Upper lobe of right lung (tissue), 1 donor: ENCODE data around the gene RASD1. TPM values are rescaled to one million over a fixed set of nuclear protein-coding genes. Genes with fewer than 3 reads are reported as not detected.

Experiments
- ATAC-seq: fragments of 200-7000 bp; cut with Tn5 transposase; one replicate; pipeline ENCODE4 v1.9.1; 2020; ENCODE audit warnings: mild to moderate bottlenecking, moderate library complexity
- DNase-seq: peaks from one replicate; pipeline ENCODE4 v3.0.0-alpha.2; 2020
- H3K27ac ChIP-seq: fragments of 200-600 bp; one replicate; pipeline ENCODE4 v1.8.0; 2022
- H3K27me3 ChIP-seq: fragments of 200-600 bp; one replicate; pipeline ENCODE4 v1.8.0; 2022; ENCODE audit warnings: mild to moderate bottlenecking
- H3K36me3 ChIP-seq: fragments of 200-600 bp; one replicate; pipeline ENCODE4 v1.8.0; 2022
- H3K4me1 ChIP-seq: fragments of 200-600 bp; one replicate; pipeline ENCODE4 v1.8.0; 2022
- H3K4me3 ChIP-seq: fragments of 200-600 bp; one replicate; pipeline ENCODE4 v1.8.0; 2022; ENCODE audit warnings: mild to moderate bottlenecking
- H3K9me3 ChIP-seq: fragments of 200-600 bp; one replicate; pipeline ENCODE4 v1.8.0; 2022
- intact Hi-C: fragments of 100-400 bp; cut with DNase I; formaldehyde crosslinking; loops from one replicate; pipeline ENCODE4 v1.11.0; 2022
- total RNA-seq: library from RNA; stranded (reverse); fragmentation: NEBNext Ultra II Directional; extraction: Animal tissue kit (Norgen Biotek cat#: 25700); gene quantifications from one replicate; pipeline ENCODE4 v1.2.1, GENCODE V29; 2021
- TF ChIP-seq, protein P1 (sequence below): fragments of 200-600 bp; IDR thresholded peaks from one replicate; pipeline ENCODE4 v1.8.0; 2022; ENCODE audit warnings: antibody characterized with exemption
- donor health status: DM: no; HTN: yes; CAD: no; lungs with severe emphysema.

Gene RASD1
- total RNA-seq, 1 donor from 2014 or later: 39.2 TPM

- ATAC-seq (no peak), DNase-seq (peak; percentile 48)
- TF ChIP-seq, protein P1, sequence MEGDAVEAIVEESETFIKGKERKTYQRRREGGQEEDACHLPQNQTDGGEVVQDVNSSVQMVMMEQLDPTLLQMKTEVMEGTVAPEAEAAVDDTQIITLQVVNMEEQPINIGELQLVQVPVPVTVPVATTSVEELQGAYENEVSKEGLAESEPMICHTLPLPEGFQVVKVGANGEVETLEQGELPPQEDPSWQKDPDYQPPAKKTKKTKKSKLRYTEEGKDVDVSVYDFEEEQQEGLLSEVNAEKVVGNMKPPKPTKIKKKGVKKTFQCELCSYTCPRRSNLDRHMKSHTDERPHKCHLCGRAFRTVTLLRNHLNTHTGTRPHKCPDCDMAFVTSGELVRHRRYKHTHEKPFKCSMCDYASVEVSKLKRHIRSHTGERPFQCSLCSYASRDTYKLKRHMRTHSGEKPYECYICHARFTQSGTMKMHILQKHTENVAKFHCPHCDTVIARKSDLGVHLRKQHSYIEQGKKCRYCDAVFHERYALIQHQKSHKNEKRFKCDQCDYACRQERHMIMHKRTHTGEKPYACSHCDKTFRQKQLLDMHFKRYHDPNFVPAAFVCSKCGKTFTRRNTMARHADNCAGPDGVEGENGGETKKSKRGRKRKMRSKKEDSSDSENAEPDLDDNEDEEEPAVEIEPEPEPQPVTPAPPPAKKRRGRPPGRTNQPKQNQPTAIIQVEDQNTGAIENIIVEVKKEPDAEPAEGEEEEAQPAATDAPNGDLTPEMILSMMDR: no peak
- no peaks in the 10 kb centered on the region for H3K27me3 ChIP-seq
- H3K36me3 ChIP-seq: no peaks in the 10 kb centered on the region
- peaks cover 4% of the 10 kb centered on the region for H3K4me1 ChIP-seq
- no peak overlapping the region for H3K27ac ChIP-seq
- H3K4me3 ChIP-seq: no peak overlapping the region
- H3K9me3 ChIP-seq: no peaks in the 10 kb centered on the region
- intact Hi-C loops: no loop called here
Measured at GRCh38 chr17:17503566-17504130, 7.5 kb upstream of the RASD1 start.

DNA sequence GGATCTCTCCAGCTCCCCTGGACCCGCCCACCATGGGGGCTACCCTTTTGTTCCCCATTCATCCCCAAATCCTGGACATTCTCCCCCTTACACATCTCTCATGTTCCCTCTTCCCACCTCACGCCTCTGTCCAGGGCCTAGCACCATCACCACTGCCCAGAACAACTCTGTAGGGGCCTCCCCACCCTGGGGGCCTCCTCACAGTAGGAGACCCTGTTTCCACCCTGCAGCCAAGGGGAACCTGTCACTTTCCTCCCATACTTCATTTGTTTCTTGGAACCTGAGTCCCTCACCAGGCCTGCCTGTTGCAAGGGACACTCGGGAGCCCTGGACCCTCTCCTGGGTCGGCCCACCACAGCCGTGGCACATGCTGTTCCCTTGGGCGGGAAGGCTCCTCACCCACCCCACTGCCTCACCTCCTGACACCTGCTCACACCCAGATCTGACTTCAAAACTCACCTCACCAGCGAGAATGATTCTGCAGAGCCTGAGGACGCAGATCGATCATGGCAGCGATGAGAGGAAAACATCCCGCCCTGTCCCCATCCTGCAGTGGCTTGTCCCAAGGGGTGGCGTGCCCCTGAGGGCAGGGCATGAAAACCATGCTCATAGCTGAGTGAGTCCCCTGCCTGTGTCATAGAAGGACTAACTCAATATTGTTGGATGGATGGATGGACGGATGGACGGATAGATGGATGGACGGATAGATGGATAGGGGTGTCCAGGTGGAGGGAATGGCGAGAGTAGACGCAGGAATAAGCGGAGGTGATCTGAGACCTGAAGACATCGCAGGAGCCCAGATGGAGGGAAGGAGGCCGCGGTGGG is 6.8 kb upstream of the RASD1 start:
- intact Hi-C loops: no loop called here
- Histone ChIP-seq H3K36me3 (no peaks in the 10 kb centered on the region), H3K4me1 (peaks cover 4% of the 10 kb centered on the region), H3K4me3 (no peak overlapping the region), H3K27ac (no peak overlapping the region), H3K27me3 (no peaks in the 10 kb centered on the region), H3K9me3 (no peaks in the 10 kb centered on the region)
- no peak for ATAC-seq
- peak; percentile 50 for DNase-seq
- TF ChIP-seq, protein P1: no peak

GRCh38 chr17:17500999-17501605 is 4.9 kb upstream of the RASD1 start:
- DNase-seq: peak; percentile 47
- intact Hi-C loops: no loop called here

GRCh38 chr17:17499402-17500145 is 3.4 kb upstream of the RASD1 start:
- TF ChIP-seq, protein P1: no peak
- intact Hi-C loops: no loop called here
- H3K27ac ChIP-seq: no peak overlapping the region
- no peak overlapping the region for H3K4me3 ChIP-seq
- ATAC-seq: no peak
- no peaks in the 10 kb centered on the region for H3K9me3 ChIP-seq
- H3K36me3 ChIP-seq: no peaks in the 10 kb centered on the region
- DNase-seq: peak; percentile 57
- H3K4me1 ChIP-seq: peaks cover 16% of the 10 kb centered on the region
- H3K27me3 ChIP-seq: no peaks in the 10 kb centered on the region

More at GRCh38 chr17:17500999-17501605, 4.9 kb upstream of the RASD1 start:
- Histone ChIP-seq H3K27me3 (no peaks in the 10 kb centered on the region), H3K9me3 (no peaks in the 10 kb centered on the region), H3K4me1 (peaks cover 4% of the 10 kb centered on the region), H3K36me3 (no peaks in the 10 kb centered on the region), H3K4me3 (no peak overlapping the region), H3K27ac (no peak overlapping the region)
- TF ChIP-seq, protein P1: no peak
- ATAC-seq: no peak

DNA sequence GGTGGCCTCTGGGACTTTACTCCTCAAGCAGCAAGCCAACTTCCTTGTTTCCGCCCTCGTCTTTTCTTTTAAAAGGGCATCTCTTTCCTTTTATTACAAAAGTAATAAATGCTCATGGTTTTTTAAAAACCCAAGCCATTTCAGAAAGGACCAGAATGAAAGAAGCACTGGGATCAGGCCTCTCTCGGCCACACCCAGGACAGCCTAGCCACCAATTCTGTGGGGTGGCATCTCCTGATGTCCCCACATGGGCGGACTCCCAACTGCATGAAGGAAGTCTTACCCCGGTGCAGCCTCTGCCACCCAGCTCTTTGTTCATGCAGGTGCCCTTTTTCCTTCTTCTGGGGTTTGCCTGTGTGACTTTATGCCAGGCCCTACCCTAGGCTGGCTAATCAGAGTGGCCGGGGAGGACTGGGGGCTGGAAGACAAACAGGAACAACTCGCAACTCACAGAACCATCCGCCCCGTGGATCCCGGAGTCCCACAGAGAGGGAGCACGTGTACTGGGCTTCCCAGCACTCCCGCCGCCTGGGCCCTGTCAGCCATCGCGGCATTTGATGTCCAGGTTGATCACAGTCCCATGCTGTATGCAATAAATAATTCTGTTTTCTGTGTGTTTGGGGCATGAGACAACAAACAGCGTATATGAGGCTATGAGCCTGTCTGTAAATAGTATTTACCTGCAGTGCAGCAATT is 2.6 kb upstream of the RASD1 start:
- peak; percentile 54 for DNase-seq
- no peaks in the 10 kb centered on the region for H3K27me3 ChIP-seq
- intact Hi-C loops: no loop called here

More for the DNA sequence above, 2.6 kb upstream of the RASD1 start:
- Histone ChIP-seq H3K27ac (no peak overlapping the region), H3K4me1 (peaks cover 18% of the 10 kb centered on the region), H3K9me3 (no peaks in the 10 kb centered on the region), H3K36me3 (no peaks in the 10 kb centered on the region), H3K4me3 (no peak overlapping the region)
- ATAC-seq: no peak
- TF ChIP-seq, protein P1: no peak
